Neuronal stem cell (in vitro differentiated cells): ENCODE measurements around the gene UGT1A6.

Experiments
- DNase-seq: peaks from one replicate; pipeline ENCODE4 v3.0.0-alpha.2; 2013; ENCODE audit warnings: low spot score
- H2AFZ ChIP-seq: one replicate; pipeline ENCODE4 v1.6.1; 2013; ENCODE audit warnings: mild to moderate bottlenecking, low read length, inconsistent platforms
- H2AK5ac ChIP-seq: 2 replicates; pipeline ENCODE4 v1.6.1; 2013; ENCODE audit warnings: low read depth, mild to moderate bottlenecking, inconsistent platforms, low read length, moderate library complexity, mixed read lengths
- H2BK120ac ChIP-seq: 2 replicates; pipeline ENCODE4 v1.6.1; 2013; ENCODE audit warnings: low read depth, mild to moderate bottlenecking, inconsistent platforms, low read length, moderate library complexity, mixed read lengths
- H2BK12ac ChIP-seq: one replicate; pipeline ENCODE4 v1.6.1; 2013; ENCODE audit warnings: low read length, inconsistent platforms
- H2BK15ac ChIP-seq: 2 replicates; pipeline ENCODE4 v1.6.1; 2013; ENCODE audit warnings: mild to moderate bottlenecking, low read length, inconsistent platforms, mixed read lengths
- H2BK5ac ChIP-seq: one replicate; pipeline ENCODE4 v1.6.1; 2013; ENCODE audit warnings: inconsistent platforms, mild to moderate bottlenecking, low read length, moderate library complexity
- H3K14ac ChIP-seq: one replicate; pipeline ENCODE4 v1.6.1; 2013; ENCODE audit warnings: low read length, inconsistent platforms
- H3K18ac ChIP-seq: 2 replicates; pipeline ENCODE4 v1.6.1; 2013; ENCODE audit warnings: low read length, inconsistent platforms
- H3K23ac ChIP-seq: 2 replicates; pipeline ENCODE4 v1.6.1; 2013; ENCODE audit warnings: low read depth, mild to moderate bottlenecking, mixed read lengths, low read length, inconsistent platforms; ENCODE audit not compliant: poor library complexity
- H3K27ac ChIP-seq: replicated peaks from 3 replicates; pipeline ENCODE4 v1.5.1; 2013; ENCODE audit warnings: low read length, inconsistent platforms
- H3K27me3 ChIP-seq, 3 experiments: 2 replicates each; pipeline ENCODE4 v1.6.1; 2013; ENCODE audit warnings: low read length in 3 of 3, mild to moderate bottlenecking in 2 of 3, inconsistent platforms in 1 of 3, low read depth in 1 of 3, mixed read lengths in 1 of 3, moderate library complexity in 1 of 3; ENCODE audit not compliant: control insufficient read depth in 3 of 3, insufficient read depth in 3 of 3
- H3K36me3 ChIP-seq, 2 donors: replicated peaks in 1 of 2; 2 replicates each; pipeline ENCODE4 v1.6.1; 2013; ENCODE audit warnings: low read length in 2 of 2; ENCODE audit not compliant: control insufficient read depth in 2 of 2, insufficient read depth in 2 of 2
- H3K4ac ChIP-seq: 2 replicates; pipeline ENCODE4 v1.6.1; 2013; ENCODE audit warnings: inconsistent platforms, mild to moderate bottlenecking, low read length, moderate library complexity
- H3K4me1 ChIP-seq, 2 donors: 1 replicate in 1 of 2; 2 replicates in 1 of 2; pipeline ENCODE4 v1.6.1; 2013; ENCODE audit warnings: low read length in 2 of 2, low read depth in 1 of 2; ENCODE audit not compliant: control insufficient read depth in 2 of 2, insufficient read depth in 1 of 2
- H3K4me2 ChIP-seq: one replicate; pipeline ENCODE4 v1.6.1; 2013; ENCODE audit warnings: mild to moderate bottlenecking, low read length, inconsistent platforms; ENCODE audit not compliant: insufficient read depth, poor library complexity, severe bottlenecking
- H3K4me3 ChIP-seq, 2 donors: 2 replicates each; pipeline ENCODE4 v1.5.1; 2013; ENCODE audit warnings: low read length in 2 of 2, mild to moderate bottlenecking in 2 of 2, inconsistent platforms in 1 of 2, moderate library complexity in 1 of 2
- H3K79me1 ChIP-seq: one replicate; pipeline ENCODE4 v1.6.1; 2013; ENCODE audit warnings: low read depth, mild to moderate bottlenecking, inconsistent platforms, low read length, moderate library complexity
- H3K9ac ChIP-seq: one replicate; pipeline ENCODE4 v1.6.1; 2013; ENCODE audit warnings: mild to moderate bottlenecking, low read depth, low read length, inconsistent platforms; ENCODE audit not compliant: poor library complexity
- H3K9me3 ChIP-seq, 2 donors: replicated peaks in 1 of 2; 2 replicates each; pipeline versions ENCODE3 to v1.6.1; 2013; ENCODE audit warnings: low read length in 2 of 2, mild to moderate bottlenecking in 2 of 2, inconsistent platforms in 1 of 2, low read depth in 1 of 2, mixed read lengths in 1 of 2, moderate library complexity in 1 of 2; ENCODE audit not compliant: control insufficient read depth in 2 of 2, insufficient read depth in 1 of 2
- H4K8ac ChIP-seq: one replicate; pipeline ENCODE4 v1.6.1; 2013; ENCODE audit warnings: low read depth, mild to moderate bottlenecking, inconsistent platforms, low read length, moderate library complexity
- H4K91ac ChIP-seq: one replicate; pipeline ENCODE4 v1.6.1; 2013; ENCODE audit warnings: low read length, low read depth, mild to moderate bottlenecking, inconsistent platforms; ENCODE audit not compliant: poor library complexity
- WGBS, 2 donors: extraction: QIAGEN DNeasy Blood & Tissue Kit; methylation state at CpG; one replicate each; pipeline ENCODE4 v1.1.7; 2013; ENCODE audit warnings: missing lambda C conversion rate in 2 of 2, mixed read lengths in 1 of 2; ENCODE audit not compliant: insufficient read length in 2 of 2, insufficient replicate concordance in 1 of 2; ENCODE audit errors: extremely low coverage in 2 of 2; 5-methylcytosine and 5-hydroxymethylcytosine counted together

Gene UGT1A6

DNA sequence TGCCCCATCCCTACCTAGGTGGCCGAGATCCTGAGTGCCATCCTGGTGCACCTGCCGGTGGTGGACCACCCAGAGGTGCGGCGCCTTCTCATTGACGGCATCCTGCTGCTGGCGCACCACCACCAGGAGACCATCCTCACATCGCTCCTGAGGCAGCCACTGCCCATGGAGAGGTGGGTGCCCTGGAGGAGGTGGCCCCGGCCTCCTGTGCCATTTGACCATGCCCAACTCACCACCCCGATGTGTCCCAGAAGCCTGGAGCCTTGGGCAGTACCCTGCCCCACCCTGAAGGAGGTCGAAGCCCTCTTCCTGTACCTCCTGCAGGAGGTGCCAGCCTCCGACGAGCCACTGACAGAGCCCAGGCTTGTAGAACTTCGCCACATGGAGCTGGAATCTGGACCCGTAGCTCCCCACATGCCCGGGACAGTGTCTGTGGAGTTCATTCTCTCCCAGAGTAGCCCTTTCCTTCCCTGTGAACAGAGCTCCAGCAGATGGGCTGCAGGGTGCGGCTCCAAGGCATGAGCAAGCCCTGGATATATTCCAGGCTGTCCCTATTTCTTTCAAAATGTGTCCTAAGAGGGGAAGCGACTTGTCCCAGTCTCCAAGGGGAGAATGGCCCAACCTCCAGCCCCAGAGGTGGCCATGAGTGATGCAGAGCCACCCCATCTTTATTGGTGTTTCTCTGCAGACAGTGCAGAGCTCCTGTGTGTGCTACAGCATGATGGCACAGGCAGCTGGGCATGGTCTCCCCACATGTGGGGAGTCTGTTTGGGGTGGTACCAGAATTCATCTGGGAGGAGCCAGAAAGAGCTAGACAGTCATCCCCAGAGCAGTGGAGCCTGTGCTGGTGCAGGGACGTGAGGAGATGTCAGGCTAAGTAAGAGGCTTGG is 127.4 kb downstream of the UGT1A6 start:
- Histone ChIP-seq H2AK5ac (no peak overlapping the region), H3K4ac (no peak overlapping the region), H3K14ac (no peak overlapping the region), H3K36me3 (no peaks in the 10 kb centered on the region), H4K8ac (no peak overlapping the region), H3K9ac (no peak overlapping the region), H3K27ac (no peak overlapping the region), H3K4me2 (no peak overlapping the region), H2AFZ (no peak overlapping the region), H3K79me1 (no peaks in the 10 kb centered on the region), H2BK5ac (peak overlapping the region; percentile 30), H3K4me1 (peaks cover 0 to 2% of the 10 kb centered on the region in 2 donors), H2BK12ac (no peak overlapping the region), H4K91ac (no peak overlapping the region), H2BK15ac (no peak overlapping the region), H2BK120ac (no peak overlapping the region), H3K4me3 (no peak overlapping the region), H3K9me3 (no peaks in the 10 kb centered on the region), H3K23ac (no peak overlapping the region), H3K18ac (peak overlapping the region; percentile 59), H3K27me3 (peaks cover 0 to 3% (median 0%) of the 10 kb centered on the region in 3 experiments)
- WGBS, 2 donors: no CpG with 5 or more reads among the region's 18 CpGs
- DNase-seq: no peak

- Histone ChIP-seq H2AFZ (no peak overlapping the region), H2BK12ac (no peak overlapping the region), H2BK5ac (no peak overlapping the region), H3K18ac (peak overlapping the region; percentile 27), H3K27ac (no peak overlapping the region), H3K4me3 (no peak overlapping the region), H3K4me2 (no peak overlapping the region), H3K23ac (no peak overlapping the region), H2BK15ac (no peak overlapping the region), H3K4me1 (peaks cover 0 to 2% of the 10 kb centered on the region in 2 donors), H2BK120ac (no peak overlapping the region), H2AK5ac (no peak overlapping the region), H3K9ac (no peak overlapping the region), H3K4ac (no peak overlapping the region), H3K79me1 (no peaks in the 10 kb centered on the region), H3K14ac (no peak overlapping the region), H3K27me3 (peaks cover 0 to 3% (median 0%) of the 10 kb centered on the region in 3 experiments), H3K9me3 (no peaks in the 10 kb centered on the region), H4K91ac (no peak overlapping the region), H3K36me3 (no peaks in the 10 kb centered on the region), H4K8ac (no peak overlapping the region)
- DNase-seq: no peak
- WGBS, 2 donors: no CpG with 5 or more reads among the region's 6 CpGs
Observed at GRCh38 chr2:233820774-233821105, 128.1 kb downstream of the UGT1A6 start.

- H3K79me1 ChIP-seq: no peaks in the 10 kb centered on the region
- H2BK120ac ChIP-seq: no peak overlapping the region
- H3K9ac ChIP-seq: no peak overlapping the region
- H2AFZ ChIP-seq: no peak overlapping the region
- H3K4ac ChIP-seq: no peak overlapping the region
- H3K23ac ChIP-seq: no peak overlapping the region
- no CpG with 5 or more reads among the region's 3 CpGs for WGBS, 2 donors
- no peak overlapping the region for H3K14ac ChIP-seq
- no peaks in the 10 kb centered on the region for H3K36me3 ChIP-seq
- peaks cover 0 to 3% (median 0%) of the 10 kb centered on the region in 3 experiments for H3K27me3 ChIP-seq
- no peak overlapping the region for H2BK12ac ChIP-seq
- no peak overlapping the region for H3K18ac ChIP-seq
- H2AK5ac ChIP-seq: no peak overlapping the region
- no peak overlapping the region for H3K4me3 ChIP-seq
- H2BK5ac ChIP-seq: no peak overlapping the region
- no peak overlapping the region for H4K8ac ChIP-seq
- H3K27ac ChIP-seq: no peak overlapping the region
- H3K9me3 ChIP-seq: no peaks in the 10 kb centered on the region
- H3K4me1 ChIP-seq: peaks cover 0 to 2% of the 10 kb centered on the region in 2 donors
- no peak overlapping the region for H4K91ac ChIP-seq
- no peak for DNase-seq
- H3K4me2 ChIP-seq: no peak overlapping the region
- no peak overlapping the region for H2BK15ac ChIP-seq
Observed at GRCh38 chr2:233821196-233821595, 128.5 kb downstream of the UGT1A6 start.

DNA sequence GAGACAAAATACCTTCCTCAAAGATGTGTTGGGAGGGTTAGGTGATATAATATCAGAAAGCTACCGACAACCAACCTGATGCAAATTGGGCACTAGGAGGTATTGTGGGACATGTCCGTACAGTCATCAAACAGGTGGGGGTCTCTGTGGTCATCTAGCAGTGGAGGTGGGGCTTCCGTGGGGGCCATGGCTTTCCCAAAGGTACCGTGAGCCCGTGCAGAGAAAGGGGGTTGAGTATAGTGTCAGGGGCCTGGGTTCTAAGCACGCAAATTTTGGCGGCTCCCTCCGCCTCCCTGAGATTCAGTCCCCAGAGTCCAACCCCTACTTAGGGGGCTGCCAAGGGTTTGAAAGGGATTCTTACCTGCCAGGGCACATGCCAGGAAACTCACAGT is 129.0 kb downstream of the UGT1A6 start:
- Histone ChIP-seq H3K18ac (no peak overlapping the region), H4K91ac (no peak overlapping the region)
- WGBS, 2 donors: no CpG with 5 or more reads among the region's 8 CpGs

More for the DNA sequence above, 129.0 kb downstream of the UGT1A6 start:
- Histone ChIP-seq H3K27ac (no peak overlapping the region), H3K14ac (peak overlapping the region; percentile 79), H2AK5ac (no peak overlapping the region), H2BK5ac (peak overlapping the region; percentile 44), H2BK15ac (no peak overlapping the region), H2BK120ac (no peak overlapping the region), H3K9me3 (no peaks in the 10 kb centered on the region), H3K4me3 (no peak overlapping the region), H3K9ac (no peak overlapping the region), H3K4ac (peak overlapping the region; percentile 77), H2AFZ (no peak overlapping the region), H4K8ac (no peak overlapping the region), H3K79me1 (no peaks in the 10 kb centered on the region), H3K23ac (no peak overlapping the region), H2BK12ac (peak overlapping the region; percentile 16), H3K4me1 (peaks cover 0 to 2% of the 10 kb centered on the region in 2 donors), H3K36me3 (no peaks in the 10 kb centered on the region), H3K27me3 (peaks cover 0 to 3% (median 0%) of the 10 kb centered on the region in 3 experiments), H3K4me2 (no peak overlapping the region)
- DNase-seq: no peak
